ENCODE data around the gene EGFL8. TPM values are rescaled to one million over a fixed set of nuclear protein-coding genes. Genes with fewer than 3 reads are reported as not detected.

The EGFL8 gene
- total RNA-seq, 1 donor from 2014 or later = 0.26 TPM

- no peak for TF ChIP-seq CTCF (IDR thresholded peaks at IDR 0.05; ENCODE audit: insufficient read depth, low read length, severe bottlenecking)
- H3K27me3 ChIP-seq (ENCODE audit: control insufficient read depth, insufficient read depth, low read length) = no peaks in the 10 kb centered on the region
- H3K4me3 ChIP-seq (ENCODE audit: low read depth, low read length) = no peak overlapping the region
- no peak for FAIRE-seq
- DNase-seq (ENCODE audit: low read depth) = no peak
- no peaks in the 10 kb centered on the region for H3K36me3 ChIP-seq (ENCODE audit: control insufficient read depth, insufficient read depth, low read length)
Measured at GRCh38 chr6:32213649-32214048, 49.3 kb downstream of the EGFL8 start.

- TF ChIP-seq CTCF (IDR thresholded peaks at IDR 0.05; ENCODE audit: insufficient read depth, low read length, severe bottlenecking) = no peak
- no peak for FAIRE-seq
- no peaks in the 10 kb centered on the region for H3K27me3 ChIP-seq (ENCODE audit: control insufficient read depth, insufficient read depth, low read length)
Measured at GRCh38 chr6:32214126-32214525, 49.7 kb downstream of the EGFL8 start.

GRCh38 chr6:32215617-32216016, 51.2 kb downstream of the EGFL8 start:
- H3K4me3 ChIP-seq (ENCODE audit: low read depth, low read length) = no peak overlapping the region
- H3K27me3 ChIP-seq (ENCODE audit: control insufficient read depth, insufficient read depth, low read length) = no peaks in the 10 kb centered on the region
- no peaks in the 10 kb centered on the region for H3K36me3 ChIP-seq (ENCODE audit: control insufficient read depth, insufficient read depth, low read length)
- FAIRE-seq (no peak), DNase-seq (ENCODE audit: low read depth) (no peak)
- no peak for TF ChIP-seq CTCF (IDR thresholded peaks at IDR 0.05; ENCODE audit: insufficient read depth, low read length, severe bottlenecking)

More at GRCh38 chr6:32214126-32214525, 49.7 kb downstream of the EGFL8 start:
- no peak overlapping the region for H3K4me3 ChIP-seq (ENCODE audit: low read depth, low read length)
- no peak for DNase-seq (ENCODE audit: low read depth)
- H3K36me3 ChIP-seq (ENCODE audit: control insufficient read depth, insufficient read depth, low read length) = no peaks in the 10 kb centered on the region

- no peak overlapping the region for H3K4me3 ChIP-seq (ENCODE audit: low read depth, low read length)
- H3K36me3 ChIP-seq (ENCODE audit: control insufficient read depth, insufficient read depth, low read length) = no peaks in the 10 kb centered on the region
- DNase-seq (ENCODE audit: low read depth) (no peak), FAIRE-seq (no peak)
- no peaks in the 10 kb centered on the region for H3K27me3 ChIP-seq (ENCODE audit: control insufficient read depth, insufficient read depth, low read length)
- no peak for TF ChIP-seq CTCF (IDR thresholded peaks at IDR 0.05; ENCODE audit: insufficient read depth, low read length, severe bottlenecking)
Measured at GRCh38 chr6:32216285-32216684, 51.9 kb downstream of the EGFL8 start.

- Histone ChIP-seq H3K27me3 (ENCODE audit: control insufficient read depth, insufficient read depth, low read length) (no peaks in the 10 kb centered on the region), H3K4me3 (ENCODE audit: low read depth, low read length) (no peak overlapping the region), H3K36me3 (ENCODE audit: control insufficient read depth, insufficient read depth, low read length) (no peaks in the 10 kb centered on the region)
- no peak for TF ChIP-seq CTCF (IDR thresholded peaks at IDR 0.05; ENCODE audit: insufficient read depth, low read length, severe bottlenecking)
- FAIRE-seq (no peak), DNase-seq (ENCODE audit: low read depth) (no peak)
Measured at GRCh38 chr6:32216998-32217397, 52.6 kb downstream of the EGFL8 start.

Other genes starting within 250 kb of the EGFL8 start
- gene C2, start 236.9 kb upstream of the EGFL8 start, total RNA-seq = 0.26 and 0.53 TPM in 2 replicates
- gene CFB, start 218.5 kb upstream of the EGFL8 start, total RNA-seq = 2.4 and 2.6 TPM in 2 replicates
- gene NELFE, start 205.6 kb upstream of the EGFL8 start, total RNA-seq = 163 and 177 TPM in 2 replicates
- gene SKIC2, start 205.4 kb upstream of the EGFL8 start, total RNA-seq = 44.8 and 48.0 TPM in 2 replicates
- gene DXO, start 192.5 kb upstream of the EGFL8 start, total RNA-seq = 8.4 and 12.2 TPM in 2 replicates
- gene C4A, start 182.5 kb upstream of the EGFL8 start, total RNA-seq = 1.2 and 1.8 TPM in 2 replicates
- gene C4B, start 149.8 kb upstream of the EGFL8 start, total RNA-seq = 1.6 and 2.6 TPM in 2 replicates
- gene CYP21A2, start 126.2 kb upstream of the EGFL8 start, total RNA-seq = under 0.01 TPM in 1 of 2 replicates, not detected in the other
- 1.4 and 2.4 TPM in 2 replicates for gene TNXB, start 55.3 kb upstream of the EGFL8 start, total RNA-seq
- 8.7 and 11.1 TPM in 2 replicates for gene ATF6B, start 36.3 kb upstream of the EGFL8 start, total RNA-seq
- gene FKBPL, start 34.3 kb upstream of the EGFL8 start, total RNA-seq = 7.4 and 8.4 TPM in 2 replicates
- not detected in 2 replicates for gene PRRT1, start 12.7 kb upstream of the EGFL8 start, total RNA-seq
- gene PPT2, start 10.5 kb upstream of the EGFL8 start, total RNA-seq = 5.8 and 38.5 TPM in 2 replicates
- gene AGPAT1, start 11.5 kb downstream of the EGFL8 start, total RNA-seq = 5.8 and 9.0 TPM in 2 replicates
- 29.2 and 50.5 TPM in 2 replicates for gene RNF5, start 13.8 kb downstream of the EGFL8 start, total RNA-seq
- 0.26 TPM in 2 replicates for gene AGER, start 19.7 kb downstream of the EGFL8 start, total RNA-seq
- gene PBX2, start 25.6 kb downstream of the EGFL8 start, total RNA-seq = 16.3 and 19.3 TPM in 2 replicates
- 0.64 and 0.79 TPM in 2 replicates for gene GPSM3, start 28.0 kb downstream of the EGFL8 start, total RNA-seq
- 0.26 and 0.38 TPM in 2 replicates for gene NOTCH4, start 59.5 kb downstream of the EGFL8 start, total RNA-seq
- gene TSBP1, start 207.3 kb downstream of the EGFL8 start, total RNA-seq = not detected in 2 replicates
- 0.13 and 0.26 TPM in 2 replicates for gene BTNL2, start 242.6 kb downstream of the EGFL8 start, total RNA-seq

All from bronchial epithelial cell (primary cell).